Brain microvascular endothelial cell (primary cell): ENCODE results near the gene TPSB2.
"Not testable (repeated sequence)": the region's sequence is repeated elsewhere in the genome, so short reads cannot be mapped to it uniquely, and the experiment has no call there.

Experiments used
- DNase-seq: peaks from one replicate; pipeline ENCODE4 v3.0.0-alpha.2; 2020
- H3K27ac ChIP-seq: fragments of 250-450 bp; sonication (Bioruptor Pico); 2 replicates; pipeline ENCODE4 v1.5.1; 2020; ENCODE audit warnings: mild to moderate bottlenecking, moderate library complexity
- H3K27me3 ChIP-seq: fragments of 250-450 bp; sonication (Bioruptor Pico); replicated peaks from 2 replicates; pipeline ENCODE4 v1.5.1; 2020; ENCODE audit warnings: mild to moderate bottlenecking
- H3K36me3 ChIP-seq: fragments of 250-450 bp; sonication (Bioruptor Pico); replicated peaks from 2 replicates; pipeline ENCODE4 v1.5.1; 2020; ENCODE audit warnings: mild to moderate bottlenecking
- H3K4me3 ChIP-seq: 2 replicates; pipeline ENCODE4 v1.5.1; 2011; ENCODE audit warnings: low read depth, mild to moderate bottlenecking, control low read depth, low read length, moderate library complexity
- in situ Hi-C: cut with HindIII; loops from 2 replicates; pipeline ENCODE4 v1.10.0; 2017; ENCODE audit warnings: low sequenced_read_pairs, low pct_ligation_motif_present
- TF ChIP-seq, protein P1 (sequence below): IDR thresholded peaks from 2 replicates; pipeline ENCODE4 v1.5.1; 2011; ENCODE audit warnings: low read depth, mild to moderate bottlenecking, moderate library complexity, low read length, control low read depth, inconsistent platforms; ENCODE audit errors: missing control alignments

Gene TPSB2

GRCh38 chr16:1258225-1258600 lies 28.2 kb upstream of the TPSB2 start:
- Histone ChIP-seq H3K27ac (no peak overlapping the region), H3K27me3 (peaks cover 31% of the 10 kb centered on the region), H3K4me3 (no peak overlapping the region), H3K36me3 (no peaks in the 10 kb centered on the region)
- in situ Hi-C loops = no loop called here
- DNase-seq = no peak
- TF ChIP-seq, protein P1, sequence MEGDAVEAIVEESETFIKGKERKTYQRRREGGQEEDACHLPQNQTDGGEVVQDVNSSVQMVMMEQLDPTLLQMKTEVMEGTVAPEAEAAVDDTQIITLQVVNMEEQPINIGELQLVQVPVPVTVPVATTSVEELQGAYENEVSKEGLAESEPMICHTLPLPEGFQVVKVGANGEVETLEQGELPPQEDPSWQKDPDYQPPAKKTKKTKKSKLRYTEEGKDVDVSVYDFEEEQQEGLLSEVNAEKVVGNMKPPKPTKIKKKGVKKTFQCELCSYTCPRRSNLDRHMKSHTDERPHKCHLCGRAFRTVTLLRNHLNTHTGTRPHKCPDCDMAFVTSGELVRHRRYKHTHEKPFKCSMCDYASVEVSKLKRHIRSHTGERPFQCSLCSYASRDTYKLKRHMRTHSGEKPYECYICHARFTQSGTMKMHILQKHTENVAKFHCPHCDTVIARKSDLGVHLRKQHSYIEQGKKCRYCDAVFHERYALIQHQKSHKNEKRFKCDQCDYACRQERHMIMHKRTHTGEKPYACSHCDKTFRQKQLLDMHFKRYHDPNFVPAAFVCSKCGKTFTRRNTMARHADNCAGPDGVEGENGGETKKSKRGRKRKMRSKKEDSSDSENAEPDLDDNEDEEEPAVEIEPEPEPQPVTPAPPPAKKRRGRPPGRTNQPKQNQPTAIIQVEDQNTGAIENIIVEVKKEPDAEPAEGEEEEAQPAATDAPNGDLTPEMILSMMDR = no peak

DNA sequence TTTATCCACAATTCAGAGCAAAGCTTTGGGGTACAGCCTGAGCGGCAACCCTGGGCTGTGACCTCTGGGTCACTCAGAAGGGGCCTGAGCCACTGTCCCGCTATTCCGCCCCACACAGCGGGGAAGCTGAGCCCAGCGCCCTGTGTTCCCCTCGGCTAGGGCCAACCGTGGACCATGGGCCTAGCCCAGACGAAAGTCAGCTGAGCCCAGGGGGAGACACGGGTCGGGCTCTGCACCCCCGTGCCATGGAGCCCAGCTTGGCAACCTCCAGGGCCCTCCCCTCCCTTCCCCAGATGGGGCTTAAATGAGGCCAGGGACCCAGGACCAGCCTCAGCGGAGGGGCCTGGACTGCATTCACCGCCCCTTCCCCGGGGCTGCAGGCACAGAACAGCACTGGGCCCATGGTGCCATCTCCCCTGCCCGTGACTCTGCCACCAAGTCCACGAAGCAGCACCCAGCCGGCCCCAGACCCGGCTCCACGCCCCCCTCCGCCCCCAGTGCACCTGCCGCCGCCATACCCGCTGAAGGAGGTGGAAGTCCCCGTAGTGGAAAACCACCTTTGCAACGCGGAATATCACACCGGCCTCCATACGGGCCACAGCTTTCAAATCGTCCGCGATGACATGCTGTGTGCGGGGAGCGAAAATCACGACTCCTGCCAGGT lies 27.7 kb upstream of the TPSB2 start:
- H3K27me3 ChIP-seq = peaks cover 31% of the 10 kb centered on the region
- no peaks in the 10 kb centered on the region for H3K36me3 ChIP-seq
- no peak for DNase-seq
- H3K27ac ChIP-seq = no peak overlapping the region
- no peak overlapping the region for H3K4me3 ChIP-seq
- in situ Hi-C loops = no loop called here
- TF ChIP-seq, protein P1 = no peak

- Histone ChIP-seq H3K36me3 (no peaks in the 10 kb centered on the region), H3K27ac (no peak overlapping the region), H3K4me3 (no peak overlapping the region), H3K27me3 (peaks cover 25% of the 10 kb centered on the region)
- TF ChIP-seq, protein P1 = no peak
- in situ Hi-C loops = no loop called here
- DNase-seq = no peak
Measured at GRCh38 chr16:1256874-1257322, 26.9 kb upstream of the TPSB2 start.

DNA sequence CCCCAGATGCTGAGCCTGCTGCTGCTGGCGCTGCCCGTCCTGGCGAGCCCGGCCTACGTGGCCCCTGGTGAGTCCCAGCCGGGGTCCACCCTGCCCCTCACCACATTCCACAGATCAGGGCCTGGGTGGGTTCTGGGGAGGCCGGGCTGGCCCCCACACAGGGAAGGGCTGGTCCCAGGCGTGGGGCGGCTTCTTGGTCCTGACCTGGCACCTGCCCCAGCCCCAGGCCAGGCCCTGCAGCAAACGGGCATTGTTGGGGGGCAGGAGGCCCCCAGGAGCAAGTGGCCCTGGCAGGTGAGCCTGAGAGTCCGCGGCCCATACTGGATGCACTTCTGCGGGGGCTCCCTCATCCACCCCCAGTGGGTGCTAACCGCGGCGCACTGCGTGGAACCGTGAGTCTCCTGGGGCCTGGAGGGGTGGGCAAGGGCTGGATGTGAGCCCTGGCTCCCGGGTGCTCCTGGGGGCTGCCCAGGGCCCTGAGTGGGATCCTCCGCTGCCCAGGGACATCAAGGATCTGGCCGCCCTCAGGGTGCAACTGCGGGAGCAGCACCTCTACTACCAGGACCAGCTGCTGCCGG lies 26.4 kb upstream of the TPSB2 start:
- DNase-seq, H3K4me3 ChIP-seq, H3K27ac ChIP-seq, H3K36me3 ChIP-seq, in situ Hi-C loops: not testable (repeated sequence)
- peaks cover 20% of the 10 kb centered on the region for H3K27me3 ChIP-seq

DNA sequence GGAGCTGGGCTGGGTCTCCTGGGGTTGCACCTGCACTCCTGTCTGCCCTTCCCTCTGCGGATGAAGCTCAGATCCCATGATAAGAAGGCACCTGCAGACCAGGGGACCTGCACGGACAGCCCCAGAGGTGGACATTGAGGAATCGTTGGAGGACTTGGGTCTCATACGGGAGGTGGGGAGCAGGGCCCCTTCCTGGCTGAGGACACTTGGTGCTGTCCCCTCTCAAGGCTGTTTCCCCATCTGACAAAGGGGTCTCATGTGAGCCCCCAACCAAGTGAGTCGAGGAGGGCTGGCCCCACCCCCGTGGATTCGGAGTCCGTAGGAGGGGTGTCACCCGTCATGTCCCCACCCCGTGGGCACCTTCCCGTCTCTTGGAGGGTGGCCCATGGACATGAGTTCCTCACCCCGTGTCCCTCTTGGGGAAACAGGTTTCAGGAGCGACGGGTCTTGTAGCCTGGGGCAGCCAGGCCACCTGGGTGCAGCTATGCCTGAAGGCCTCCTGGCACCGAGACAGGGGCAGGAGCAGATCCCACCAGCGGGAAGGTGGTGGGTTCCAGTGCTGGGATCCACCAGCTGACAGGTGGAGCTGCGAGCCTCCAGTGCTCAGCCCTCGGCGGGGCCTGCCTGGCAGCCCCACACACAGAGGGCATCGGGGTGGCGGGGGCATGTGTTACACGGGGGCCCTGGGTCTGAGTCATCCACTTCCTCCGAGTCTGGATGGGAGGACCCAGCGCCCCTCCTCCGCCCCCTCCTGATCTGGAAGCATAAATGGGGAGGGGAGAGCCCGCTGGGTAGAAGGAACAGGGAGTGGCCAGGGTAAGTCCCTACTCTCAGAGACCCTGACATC lies 25.5 kb upstream of the TPSB2 start, which contains the start of gene TPSD1:
Gene TPSD1, plus strand, starts transcription at position 794 of the 847 bp plus-strand sequence. CDS start 212 bp downstream, outside the sequence.
- in situ Hi-C loops, H3K36me3 ChIP-seq: not testable (repeated sequence)

GRCh38 chr16:1254821-1255220 lies 24.8 kb upstream of the TPSB2 start:
- H3K4me3 ChIP-seq, DNase-seq, H3K27ac ChIP-seq, H3K36me3 ChIP-seq, in situ Hi-C loops: not testable (repeated sequence)
- H3K27me3 ChIP-seq = peaks cover 11% of the 10 kb centered on the region

More for the DNA sequence above, 25.5 kb upstream of the TPSB2 start, which contains the start of gene TPSD1:
- peaks cover 16% of the 10 kb centered on the region for H3K27me3 ChIP-seq
- DNase-seq, H3K4me3 ChIP-seq, H3K27ac ChIP-seq: not testable (repeated sequence)

- H3K36me3 ChIP-seq, H3K4me3 ChIP-seq, DNase-seq, H3K27ac ChIP-seq, H3K27me3 ChIP-seq, in situ Hi-C loops: not testable (repeated sequence)
Measured at GRCh38 chr16:1253701-1254364, 23.8 kb upstream of the TPSB2 start.

DNA sequence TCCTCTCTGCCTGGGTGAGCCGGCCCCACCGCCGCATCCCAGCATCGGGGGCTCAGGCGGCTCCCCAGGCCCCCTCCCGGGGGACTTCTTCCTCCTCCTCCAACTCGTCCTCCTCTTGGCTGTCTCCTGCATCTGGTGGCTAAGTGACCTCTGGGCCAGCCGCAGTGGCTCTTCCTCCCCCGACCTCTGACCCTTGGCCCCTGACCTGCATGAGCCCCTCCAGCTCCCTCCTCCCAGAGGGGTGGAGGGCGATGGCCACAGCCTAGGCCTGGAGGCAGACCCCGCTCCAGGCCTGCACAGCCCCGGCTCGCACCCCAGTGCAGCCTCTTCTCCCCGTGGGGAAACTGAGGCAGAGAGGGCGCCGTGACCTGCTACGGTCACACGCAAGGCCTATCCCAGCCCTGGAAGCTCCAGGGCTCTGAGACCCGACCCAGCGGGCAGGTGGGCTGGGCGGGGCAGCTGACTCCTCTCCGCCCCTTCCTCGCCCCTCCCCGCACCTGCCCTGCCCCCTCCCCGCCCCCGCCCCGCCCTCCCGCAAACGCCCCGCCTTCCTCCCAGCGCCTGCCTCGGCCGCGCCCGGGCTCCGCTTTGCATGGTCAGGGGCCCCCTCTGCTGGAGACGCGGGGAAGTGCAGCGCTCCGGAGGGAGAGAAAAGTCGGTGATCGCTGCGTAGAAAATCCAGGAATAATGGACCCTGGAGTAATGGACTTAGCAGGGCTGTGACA lies 19.2 kb upstream of the TPSB2 start:
- H3K27me3 ChIP-seq, H3K4me3 ChIP-seq, H3K27ac ChIP-seq, DNase-seq, in situ Hi-C loops, H3K36me3 ChIP-seq: not testable (repeated sequence)

DNA sequence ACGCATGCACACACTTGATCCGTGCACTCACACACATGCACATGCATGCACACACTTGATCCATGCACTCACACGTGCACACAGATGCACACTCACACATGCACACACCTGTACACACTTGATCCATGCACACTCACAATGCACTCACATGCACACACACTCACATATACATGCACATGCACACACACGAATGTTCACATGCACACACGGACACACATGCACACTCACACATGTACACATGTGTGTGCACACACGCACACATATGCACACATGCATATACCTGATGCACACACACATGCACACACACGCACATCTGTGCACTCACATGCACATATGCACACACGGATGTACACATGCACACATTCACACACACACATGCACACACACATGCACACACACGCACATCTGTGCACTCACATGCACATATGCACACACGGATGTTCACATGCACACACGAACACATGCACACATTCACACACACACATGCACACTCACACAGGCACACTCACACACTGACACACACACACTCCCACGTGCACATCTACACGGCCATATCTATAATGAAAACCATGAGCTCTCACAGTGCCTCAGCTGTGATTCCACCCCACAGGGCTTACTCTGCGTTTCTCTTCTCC lies 18.0 kb upstream of the TPSB2 start:
- H3K27ac ChIP-seq, H3K4me3 ChIP-seq, H3K36me3 ChIP-seq, H3K27me3 ChIP-seq, DNase-seq, in situ Hi-C loops: not testable (repeated sequence)
